ENCODE results near the gene ALAD.
"Not testable (repeated sequence)": the region's sequence is repeated elsewhere in the genome, so short reads cannot be mapped to it uniquely, and the experiment has no call there.

The ALAD gene

DNA sequence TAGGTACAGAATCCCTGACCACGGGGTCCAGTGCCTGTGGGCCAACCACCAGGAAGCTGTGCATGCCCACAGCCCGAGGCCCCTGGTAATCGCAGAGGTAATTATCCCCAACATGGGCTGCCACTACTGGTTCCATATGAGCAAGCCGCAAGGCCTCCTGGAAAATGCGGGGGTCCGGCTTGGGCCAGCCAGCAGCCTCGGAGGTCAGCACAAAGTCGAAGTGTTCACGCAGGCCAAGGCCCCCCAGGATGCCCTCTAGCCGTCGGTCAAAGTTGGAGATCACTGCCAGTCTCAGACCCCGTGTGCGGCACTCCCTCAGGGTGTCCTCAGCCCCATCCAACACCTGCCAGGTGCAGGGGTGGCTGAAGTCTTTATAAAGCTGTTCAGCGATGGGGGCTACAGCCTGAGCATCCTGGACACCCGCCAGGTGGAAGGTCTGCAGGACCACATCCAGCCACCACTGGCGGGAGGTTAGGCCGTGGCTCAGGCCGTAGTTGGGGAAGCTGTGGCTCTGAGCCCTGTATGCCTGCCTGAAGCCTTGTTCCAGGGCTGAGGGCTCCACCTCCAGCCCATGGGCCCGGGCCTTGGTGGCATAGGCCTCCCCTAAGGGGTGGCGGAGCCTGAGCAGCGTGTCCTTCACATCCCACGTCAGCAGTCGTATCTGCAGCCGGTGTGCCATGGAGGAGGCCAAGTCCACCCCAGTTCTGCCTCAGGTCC is 27.2 kb downstream of the ALAD start:
- DNase-seq (ENCODE audit: low read depth in 2 of 2): no peak

DNA sequence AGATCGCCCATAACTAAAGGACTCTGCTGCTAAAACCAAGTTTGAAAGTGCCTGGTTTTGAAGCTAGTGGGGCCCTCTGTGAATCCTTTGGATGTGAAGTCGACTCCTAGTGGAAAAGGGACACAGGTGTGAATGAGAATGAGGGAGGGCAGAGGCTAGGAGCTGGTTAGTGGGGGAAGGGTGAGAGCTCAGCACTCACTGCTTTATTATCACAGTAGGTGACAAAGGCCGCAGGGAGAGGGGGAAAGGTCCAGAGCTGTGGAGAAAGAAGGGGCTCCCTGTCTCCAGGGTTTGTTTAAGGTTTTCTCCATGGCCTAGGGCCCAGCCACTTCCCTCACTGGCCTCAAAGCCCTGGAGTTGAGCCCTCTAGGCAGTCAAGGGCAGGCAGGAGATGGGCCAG is 27.8 kb downstream of the ALAD start:
- no peak for DNase-seq (ENCODE audit: low read depth in 2 of 2)

DNA sequence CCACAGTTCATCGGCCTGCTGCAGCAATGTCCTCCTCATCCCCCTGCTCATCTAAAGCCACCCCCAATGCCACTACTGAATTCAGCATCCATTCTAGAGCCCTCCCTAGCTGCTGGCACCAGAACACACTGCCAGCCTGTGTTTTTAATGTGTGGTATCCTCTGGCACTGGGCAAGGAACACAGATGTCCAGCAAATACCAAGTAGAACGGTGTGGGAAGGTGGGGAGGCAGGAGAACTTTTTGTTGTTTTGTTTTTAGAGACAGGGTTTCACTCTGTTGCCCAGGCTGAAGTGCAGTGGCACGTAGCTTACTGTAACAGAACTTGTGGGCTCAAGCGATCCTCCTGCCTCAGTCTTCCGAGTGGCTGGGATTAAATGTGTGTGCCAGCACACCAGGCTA is 29.0 kb downstream of the ALAD start:
- DNase-seq (ENCODE audit: low read depth in 2 of 2): no peak

DNA sequence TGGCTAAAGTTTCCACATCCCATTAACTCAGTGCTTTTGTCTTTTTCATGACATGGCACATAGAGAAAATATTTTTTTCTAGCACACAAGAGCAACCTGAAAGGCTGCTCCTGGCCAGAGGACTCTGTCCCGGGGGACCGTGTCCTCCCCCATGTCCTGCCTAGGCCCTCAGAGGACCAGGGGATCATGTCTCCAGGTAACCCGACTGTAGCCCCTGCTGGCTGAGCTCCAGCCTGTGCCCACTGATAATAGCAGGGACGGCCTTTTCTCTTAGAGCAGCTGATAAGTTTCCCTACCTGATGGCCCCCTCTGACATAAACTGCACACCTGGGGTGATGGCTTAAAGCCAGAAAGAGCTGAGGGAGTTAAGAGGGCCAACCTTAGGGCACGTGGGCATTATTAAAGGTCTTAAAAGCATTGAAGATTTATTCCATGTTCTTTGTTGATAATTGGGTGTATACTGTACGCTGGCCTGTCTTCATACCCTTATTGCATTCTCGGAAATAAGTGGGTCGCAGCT is 30.2 kb downstream of the ALAD start:
- no peak for DNase-seq (ENCODE audit: low read depth in 2 of 2)

DNA sequence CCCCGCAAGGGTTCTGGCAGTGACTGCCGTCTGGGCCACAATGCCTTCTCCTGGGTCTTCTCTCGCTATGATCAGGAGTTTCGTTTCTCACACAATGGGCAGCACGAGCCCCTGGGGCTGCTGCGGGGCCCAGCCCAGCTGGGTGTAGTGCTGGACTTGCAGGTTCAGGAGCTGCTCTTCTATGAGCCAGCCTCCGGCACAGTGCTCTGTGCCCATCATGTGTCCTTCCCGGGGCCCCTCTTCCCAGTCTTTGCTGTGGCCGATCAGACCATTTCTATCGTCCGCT is 31.3 kb downstream of the ALAD start:
- no peak for DNase-seq (ENCODE audit: low read depth in 2 of 2)

DNA sequence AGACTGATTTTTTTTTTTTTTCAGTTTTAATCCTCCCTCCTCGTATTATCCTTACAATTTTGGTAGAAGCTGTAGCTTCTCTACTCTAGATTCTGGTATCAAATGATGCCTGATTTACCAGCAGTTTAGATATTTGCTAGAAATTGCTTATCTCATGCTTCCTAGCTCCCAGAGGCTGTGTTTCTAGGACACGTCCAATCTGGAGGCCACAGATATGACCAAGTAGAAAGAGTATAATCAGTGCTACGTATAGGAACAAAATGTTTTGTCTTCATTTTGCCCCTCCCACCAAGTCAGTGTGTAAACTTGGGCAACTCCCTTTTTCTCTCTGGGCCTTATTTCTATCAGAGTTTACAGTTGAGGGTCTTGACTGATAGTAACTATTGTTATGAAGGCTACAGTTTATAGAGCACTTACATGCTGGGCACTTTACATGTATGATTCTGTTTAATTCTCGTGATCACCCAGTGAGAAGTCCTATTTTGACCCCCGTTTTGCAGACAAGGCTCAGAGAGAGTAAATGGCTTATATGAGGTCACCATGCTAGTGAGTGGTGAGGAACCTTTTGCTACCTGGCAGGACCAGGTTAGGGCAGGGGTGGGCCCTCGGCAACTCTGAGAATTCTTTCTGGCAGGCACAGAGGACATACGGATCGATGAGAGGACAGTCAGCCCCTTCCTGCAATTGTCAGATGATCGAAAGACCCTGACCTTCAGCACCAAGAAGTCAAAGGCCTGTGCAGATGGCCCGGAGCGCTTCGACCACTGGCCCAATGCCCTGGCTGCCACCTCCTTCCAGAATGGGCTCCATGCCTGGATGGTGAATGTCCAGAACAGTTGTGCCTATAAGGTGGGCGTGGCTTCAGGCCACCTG is 31.9 kb downstream of the ALAD start:
- DNase-seq (ENCODE audit: low read depth in 2 of 2): no peak

DNA sequence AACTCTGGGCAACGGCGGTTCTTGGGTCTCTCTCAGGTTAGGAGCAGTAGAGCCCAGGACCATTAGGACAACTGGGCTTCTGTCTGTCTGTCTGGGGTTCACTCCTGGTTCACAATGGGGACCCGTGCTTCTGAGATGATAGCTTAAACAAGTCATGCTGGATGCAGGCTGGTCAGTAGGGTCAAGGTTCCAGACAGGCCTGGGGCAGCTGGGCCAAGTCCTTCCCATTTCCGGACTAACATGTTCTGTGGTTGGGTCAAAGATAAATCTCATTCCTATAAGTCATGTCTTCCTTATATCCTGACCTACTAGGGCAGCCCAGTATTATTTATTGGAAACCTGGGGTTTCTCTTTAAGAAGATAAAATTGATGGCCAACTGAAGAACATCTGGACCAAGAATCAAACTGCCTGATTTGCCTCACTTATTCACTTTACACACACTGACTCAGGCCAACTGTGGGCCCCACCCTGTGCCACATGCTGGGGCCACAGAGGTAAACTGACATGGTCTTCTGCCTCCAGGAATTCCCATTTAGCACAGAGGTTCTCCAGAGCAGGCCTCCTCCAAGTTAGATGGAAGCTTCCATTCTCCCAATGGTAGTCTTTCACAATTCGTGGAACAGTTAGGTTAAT is 32.6 kb downstream of the ALAD start:
- DNase-seq (ENCODE audit: low read depth in 2 of 2): no peak

DNA sequence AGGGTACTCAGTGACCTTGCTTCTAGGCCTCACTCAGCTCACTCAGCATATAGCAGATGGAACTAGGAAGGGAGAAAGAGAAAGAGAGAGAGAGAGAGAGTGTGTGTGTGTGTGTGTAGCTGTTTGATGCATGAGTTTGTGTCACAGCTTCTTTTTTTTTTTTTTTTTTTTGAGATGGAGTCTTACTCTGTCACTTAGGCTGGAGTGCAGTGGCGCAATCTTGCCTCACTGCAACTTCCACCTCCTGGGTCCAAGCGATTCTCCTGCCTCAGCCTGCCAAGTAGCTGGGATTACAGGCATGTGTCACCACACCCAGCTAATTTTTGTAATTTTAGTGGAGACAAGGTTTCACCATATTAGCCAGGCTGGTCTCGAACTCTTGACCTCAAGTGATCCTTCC is 35.4 kb downstream of the ALAD start:
- DNase-seq (ENCODE audit: low read depth in 2 of 2): not testable (repeated sequence)

DNA sequence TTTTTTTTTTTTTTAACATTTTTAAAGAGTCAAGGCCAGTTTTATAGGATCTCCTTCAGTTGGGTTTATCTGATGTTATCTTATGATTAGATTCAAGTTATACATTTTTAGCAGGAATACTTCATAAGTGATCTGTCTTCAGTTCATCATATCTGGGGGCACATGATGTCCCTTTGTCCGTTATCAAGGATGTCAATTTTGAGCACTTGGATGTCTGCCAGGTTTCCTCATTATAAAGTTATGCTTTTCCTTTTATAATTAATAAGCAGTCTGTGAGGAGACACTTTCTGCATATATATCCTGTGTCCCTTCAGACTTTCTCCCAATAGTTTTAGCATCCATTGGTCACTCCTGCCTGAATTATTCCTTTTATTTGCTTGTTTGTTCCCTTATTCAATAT is 36.1 kb downstream of the ALAD start:
- DNase-seq (ENCODE audit: low read depth in 2 of 2): no peak

DNA sequence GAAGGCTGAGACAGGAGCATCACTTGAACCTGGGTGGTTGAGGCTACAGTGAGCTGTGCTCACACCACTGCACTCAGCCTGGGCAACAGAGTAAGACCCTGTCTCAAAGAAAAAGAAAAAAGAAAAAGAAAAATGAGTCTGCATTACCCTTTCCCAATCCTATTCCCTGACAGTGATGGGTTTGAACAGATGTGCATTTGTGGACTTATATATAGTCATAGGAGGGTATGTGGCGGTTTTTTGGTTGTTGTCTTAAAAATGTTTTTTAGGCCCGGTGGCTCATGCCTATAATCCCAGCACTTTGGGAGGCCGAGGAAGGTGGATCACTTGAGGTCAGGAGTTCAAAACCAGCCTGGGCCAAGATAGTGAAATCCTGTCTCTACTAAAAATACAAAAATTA is 37.7 kb downstream of the ALAD start:
- DNase-seq (ENCODE audit: low read depth in 2 of 2): no peak

DNA sequence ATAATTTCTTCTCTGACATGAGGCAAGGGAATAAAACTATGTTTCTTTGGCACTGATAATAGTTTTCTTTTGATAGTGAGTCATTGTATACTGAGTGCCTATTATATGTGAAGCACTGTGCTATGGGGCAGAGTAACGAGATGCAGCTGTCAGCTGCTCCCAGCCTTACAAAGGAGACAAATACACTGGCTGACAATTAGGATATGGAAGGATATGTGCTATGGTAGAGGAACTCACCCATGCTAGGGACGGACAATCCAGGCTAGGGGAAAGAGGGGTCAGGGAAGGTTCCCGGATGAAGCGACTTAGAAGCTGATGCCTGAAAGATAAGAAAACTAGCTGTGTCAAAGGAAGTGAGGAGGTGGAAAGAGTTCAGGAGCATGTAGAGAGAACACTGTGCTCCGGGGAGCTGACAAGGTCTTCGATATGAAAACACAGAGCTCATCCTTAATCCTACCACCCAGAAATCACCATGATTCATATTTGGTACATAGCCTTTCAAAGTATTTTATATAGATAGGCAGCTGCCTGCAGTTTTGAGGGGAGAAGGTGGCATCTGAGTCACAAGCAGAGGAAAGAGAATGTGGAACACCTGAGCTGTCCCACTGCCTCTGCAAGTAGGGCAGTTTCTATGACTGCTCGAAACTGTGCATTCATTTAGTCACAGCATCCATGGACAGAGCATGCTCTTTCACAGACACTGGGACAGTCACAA is 39.6 kb downstream of the ALAD start:
- peak in 1 of 2 donors; percentile 28 for DNase-seq (ENCODE audit: low read depth in 2 of 2)

DNA sequence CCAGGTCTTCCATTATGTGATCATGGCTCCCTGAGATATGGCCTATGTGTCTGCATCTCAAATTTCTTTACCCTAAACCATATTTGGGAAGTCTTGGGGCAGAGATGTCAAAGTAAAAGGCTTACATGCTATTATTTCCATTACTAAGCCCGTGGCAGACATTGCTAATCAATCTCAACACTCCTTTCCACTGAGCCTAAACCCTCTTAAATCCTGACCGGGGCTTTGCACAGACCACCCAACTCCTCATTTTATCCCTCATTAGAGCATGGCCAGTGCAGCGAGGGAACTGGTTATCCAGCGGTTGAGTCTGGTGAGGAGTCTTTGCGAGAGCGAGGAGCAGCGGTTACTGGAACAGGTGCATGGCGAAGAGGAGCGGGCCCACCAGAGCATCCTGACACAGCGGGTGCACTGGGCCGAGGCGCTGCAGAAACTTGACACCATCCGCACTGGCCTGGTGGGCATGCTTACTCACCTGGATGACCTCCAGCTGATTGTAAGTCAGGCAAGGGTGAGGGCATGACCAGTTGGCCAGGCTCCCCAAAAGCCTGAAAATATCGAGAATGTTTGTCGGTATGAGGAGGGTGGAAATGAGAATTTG is 40.7 kb downstream of the ALAD start:
- no peak for DNase-seq (ENCODE audit: low read depth in 2 of 2)

DNA sequence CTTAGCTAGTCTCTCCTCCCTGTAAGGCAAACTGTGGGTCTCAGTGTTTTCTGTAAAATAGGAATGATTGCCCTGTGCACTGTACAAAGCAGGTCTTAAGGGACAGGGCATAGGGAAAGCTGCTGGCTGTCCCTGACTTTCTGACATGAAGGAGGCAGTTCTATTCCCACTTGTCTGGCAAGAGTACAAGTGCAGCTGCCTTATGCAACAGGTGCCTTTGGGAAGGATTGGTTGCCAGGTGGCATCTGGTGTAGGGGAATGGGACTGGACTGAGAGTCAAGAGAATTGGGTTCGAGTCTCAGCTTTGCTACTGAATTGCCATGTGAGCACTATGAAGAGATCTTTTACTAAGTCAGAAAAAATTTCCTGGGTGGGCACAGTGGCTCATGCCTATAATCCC is 41.7 kb downstream of the ALAD start:
- no peak for DNase-seq (ENCODE audit: low read depth in 2 of 2)

DNA sequence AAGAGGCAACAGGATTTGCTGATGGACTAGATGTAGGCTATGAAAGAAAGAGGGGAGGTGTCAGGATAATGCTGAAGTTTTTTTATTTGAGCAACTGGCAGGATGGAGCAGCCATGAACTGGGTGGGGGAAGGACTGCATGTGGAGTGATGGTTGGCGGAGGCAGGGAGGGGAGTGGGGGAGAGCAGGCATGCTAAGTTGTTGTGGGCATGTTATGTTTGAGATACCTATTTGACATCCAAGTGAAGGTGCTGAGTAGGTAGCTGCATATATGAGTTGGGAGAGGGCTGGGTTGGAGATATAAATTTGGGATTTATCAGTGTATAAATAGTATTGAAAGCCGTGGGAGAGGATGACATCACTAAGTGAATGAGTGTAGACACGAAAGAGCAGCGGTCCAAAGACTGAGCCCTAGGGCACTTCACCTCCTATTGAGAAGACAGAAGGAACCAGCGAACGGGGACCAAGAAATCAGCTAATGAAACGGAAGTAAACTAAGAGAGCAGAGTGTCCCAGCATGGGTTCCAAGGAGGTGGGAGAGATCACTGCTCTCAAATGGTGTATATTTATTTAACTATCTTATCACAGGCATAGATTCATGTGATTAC is 44.3 kb downstream of the ALAD start:
- DNase-seq (ENCODE audit: low read depth in 2 of 2): no peak

DNA sequence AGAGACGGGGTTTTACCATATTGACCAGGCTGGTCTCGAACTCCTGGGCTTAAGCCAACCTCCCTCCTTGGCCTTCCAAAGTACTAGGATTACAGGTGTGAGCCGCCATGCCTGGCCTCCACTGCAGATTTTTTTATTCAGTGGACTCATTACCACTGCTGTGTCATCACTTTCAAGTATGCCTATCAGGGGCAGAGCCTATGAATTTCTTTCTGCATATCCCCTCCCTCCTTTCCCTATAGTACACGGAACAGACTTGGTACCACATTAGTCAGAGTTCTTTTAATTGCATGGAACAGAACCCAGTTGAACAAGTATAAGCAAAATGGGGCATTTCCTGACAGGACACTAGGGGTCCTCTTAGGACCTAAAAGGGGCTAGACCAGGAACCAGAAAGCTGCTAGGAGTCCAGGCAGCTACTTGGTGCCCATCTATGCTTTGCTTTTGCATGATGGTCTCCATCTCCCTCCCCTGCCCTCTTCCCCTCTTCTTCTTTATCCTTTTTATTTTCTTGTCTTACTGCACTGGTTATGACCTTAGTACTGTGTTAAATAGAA is 46.0 kb downstream of the ALAD start:
- DNase-seq (ENCODE audit: low read depth in 2 of 2): no peak

DNA sequence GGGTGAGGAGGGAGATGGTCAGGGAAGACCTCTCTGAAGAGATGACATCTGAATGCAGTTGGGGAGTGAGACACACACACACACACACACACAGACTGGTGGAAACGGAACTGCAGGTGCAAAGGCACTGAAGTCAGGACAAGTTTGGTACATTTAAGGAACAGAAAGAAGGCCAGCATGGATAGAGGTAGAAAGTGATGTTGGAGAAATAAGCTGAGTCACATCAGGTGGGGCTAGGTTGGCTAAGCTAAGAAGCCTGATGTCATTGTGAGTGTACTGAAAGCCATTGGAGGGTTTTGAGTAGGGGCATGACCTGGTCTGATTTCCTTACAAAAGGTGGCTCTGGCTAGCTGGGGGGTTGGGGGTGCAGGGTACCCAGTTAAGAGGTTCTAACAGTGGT is 48.7 kb downstream of the ALAD start:
- DNase-seq (ENCODE audit: low read depth in 2 of 2): no peak

DNA sequence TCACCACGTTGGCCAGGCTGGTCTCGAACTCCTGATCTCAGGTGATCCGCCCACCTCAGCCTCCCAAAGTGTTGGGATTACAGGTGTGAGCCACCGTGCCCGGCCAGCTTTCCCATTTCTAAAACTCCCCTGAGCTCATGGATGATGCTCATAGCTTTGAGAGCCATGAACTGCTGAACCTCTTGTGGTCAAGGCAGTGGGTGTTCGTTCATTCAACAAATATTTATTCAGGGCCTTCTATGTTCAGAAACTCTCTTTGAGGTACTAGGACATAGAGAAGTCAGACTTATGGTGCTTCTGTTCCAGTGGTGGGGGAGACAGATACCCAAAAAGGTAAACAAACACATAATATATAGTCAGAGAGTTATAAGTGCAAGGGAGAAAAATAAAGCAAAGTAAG is 49.1 kb downstream of the ALAD start:
- DNase-seq (ENCODE audit: low read depth in 2 of 2): no peak

DNA sequence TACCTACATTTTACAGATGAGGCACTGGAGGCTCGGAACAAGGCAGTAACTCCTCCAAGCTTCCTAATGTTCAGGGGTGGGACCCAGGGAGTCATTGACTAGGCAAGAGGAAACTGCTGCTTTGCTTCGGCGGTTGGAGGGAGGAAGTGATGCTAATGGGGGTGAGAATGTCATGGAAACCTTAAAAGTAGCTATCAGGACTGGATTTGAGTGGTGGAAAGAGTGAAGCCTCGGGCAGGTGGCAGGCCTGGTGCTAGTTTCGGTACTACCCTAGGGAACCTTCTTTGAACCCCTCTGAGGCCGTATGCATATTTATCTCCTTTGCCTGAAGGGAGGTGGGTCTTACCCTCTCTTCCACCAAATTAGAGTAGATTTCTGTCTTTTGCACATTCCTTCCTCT is 50.1 kb downstream of the ALAD start:
- peak in 1 of 2 donors; percentile 38 for DNase-seq (ENCODE audit: low read depth in 2 of 2)

DNA sequence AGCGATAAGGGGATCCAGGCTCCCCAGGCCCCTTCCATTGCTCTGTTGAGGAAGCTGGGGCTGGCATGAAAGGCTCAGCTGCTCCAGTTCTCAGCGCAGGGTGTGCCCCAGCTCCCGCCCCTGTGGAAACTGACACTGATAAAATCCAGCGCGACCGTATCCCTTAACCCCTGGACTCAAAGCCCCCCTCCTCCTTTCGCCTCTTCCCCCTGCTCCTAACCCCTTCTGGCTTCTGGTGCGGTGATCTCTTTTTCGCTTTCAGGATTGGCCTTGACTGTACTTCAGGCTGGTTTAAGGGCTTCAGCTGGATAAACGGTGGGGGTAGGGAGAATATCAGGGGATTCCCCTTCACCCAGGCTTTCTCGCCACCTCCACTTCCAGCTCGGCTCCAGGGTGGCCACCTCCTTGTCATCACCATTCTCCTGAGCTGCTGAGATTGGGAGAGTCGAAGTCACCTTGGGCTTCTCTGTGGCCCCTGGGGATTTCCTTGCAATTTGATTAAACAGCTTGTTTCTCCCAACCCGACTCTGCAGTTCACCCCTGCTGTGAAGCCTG is 50.9 kb downstream of the ALAD start:
- DNase-seq (ENCODE audit: low read depth in 2 of 2): no peak

DNA sequence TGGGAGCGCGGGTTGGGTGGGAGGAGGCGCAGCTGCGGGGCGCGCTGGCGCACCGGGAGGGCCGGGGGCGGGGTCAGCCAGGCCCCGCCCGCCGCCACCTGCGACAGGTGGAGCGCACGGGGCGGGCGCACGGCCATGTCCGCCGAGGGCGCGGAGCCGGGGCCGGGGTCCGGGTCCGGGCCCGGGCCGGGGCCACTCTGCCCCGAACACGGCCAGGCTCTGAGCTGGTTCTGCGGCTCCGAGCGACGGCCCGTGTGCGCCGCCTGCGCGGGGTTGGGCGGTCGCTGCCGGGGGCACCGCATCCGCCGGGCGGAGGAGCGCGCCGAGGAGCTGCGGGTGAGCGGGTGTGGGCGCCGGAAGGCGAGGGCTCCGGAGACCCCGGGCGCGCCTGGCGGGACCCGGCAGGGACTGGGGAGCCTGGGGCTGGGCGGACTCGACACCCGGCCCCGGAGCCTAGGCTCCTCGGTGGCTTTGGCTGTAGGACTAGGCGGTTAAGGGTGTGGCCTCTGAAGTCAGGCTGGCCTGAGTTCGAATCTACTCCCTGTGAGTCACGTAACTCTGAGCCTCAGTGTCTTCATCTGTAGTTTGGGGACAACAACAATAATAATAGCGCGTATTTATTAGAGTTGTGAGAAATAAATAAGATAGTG is 51.5 kb downstream of the ALAD start, which contains the start of gene BSPRY:
TSS of gene BSPRY (plus strand) at position 97 of the 650 bp plus-strand sequence. CDS start at position 136, 39 bp downstream.
- no peak for DNase-seq (ENCODE audit: low read depth in 2 of 2)
